Tibial nerve (tissue), 4 donors: ENCODE measurements around the gene RRAGD. TPM values are rescaled to one million over a fixed set of nuclear protein-coding genes. Genes with fewer than 3 reads are reported as not detected.

Experiments used
- DNase-seq, 2 donors: peaks; one replicate each; pipeline ENCODE4 v3.0.0-alpha.2; 2019; ENCODE audit warnings: low spot score in 2 of 2
- H3K27ac ChIP-seq, 4 donors: fragments of 200-600 bp; sonication (generic) in 3 of 4; one replicate each; pipeline ENCODE4 v1.5.1; 2017 to 2019; ENCODE audit warnings: mild to moderate bottlenecking in 1 of 4
- H3K27me3 ChIP-seq, 2 donors: fragments of 200-600 bp; sonication (generic) in 1 of 2; one replicate each; pipeline versions ENCODE4 v1.5.1 to v1.6.0; 2017 to 2019
- H3K36me3 ChIP-seq, 3 donors: fragments of 200-600 bp; sonication (generic); one replicate each; pipeline ENCODE4 v1.5.1; 2018 to 2019
- H3K4me1 ChIP-seq, 4 donors: fragments of 200-600 bp; sonication (generic) in 3 of 4; one replicate each; pipeline ENCODE4 v1.5.1; 2017 to 2019
- H3K4me3 ChIP-seq, 4 donors: fragments of 200-600 bp; sonication (generic) in 3 of 4; one replicate each; pipeline ENCODE4 v1.5.1; 2017 to 2019; ENCODE audit warnings: mild to moderate bottlenecking in 1 of 4, moderate library complexity in 1 of 4
- H3K9me3 ChIP-seq, 4 donors: fragments of 200-600 bp; sonication (generic) in 3 of 4; one replicate each; pipeline ENCODE4 v1.5.1; 2017 to 2019
- CTCF ChIP-seq, 5 experiments: fragments of 200-600 bp in 3 of 5; fragments of 450-650 bp in 2 of 5; sonication (generic) in 3 of 5; IDR thresholded peaks; one replicate each; pipeline ENCODE4 v1.5.1; 2016 to 2019; ENCODE audit warnings: antibody characterized with exemption in 5 of 5, mild to moderate bottlenecking in 3 of 5, moderate library complexity in 2 of 5
- EP300 ChIP-seq, 2 donors: sonication (generic); formaldehyde crosslinking; IDR thresholded peaks; one replicate each; pipeline ENCODE4 v1.6.1; 2017; ENCODE audit warnings: antibody characterized with exemption in 2 of 2, mild to moderate bottlenecking in 1 of 2
- POLR2A ChIP-seq, 2 donors: fragments of 450-650 bp; IDR thresholded peaks; one replicate each; pipeline ENCODE4 v1.6.1; 2017; ENCODE audit warnings: antibody characterized with exemption in 2 of 2, mild to moderate bottlenecking in 2 of 2, moderate library complexity in 2 of 2
- WGBS, 2 donors: methylation state at CpG; one replicate each; pipeline ENCODE4 v1.1.5; 2018; 5-methylcytosine and 5-hydroxymethylcytosine counted together
- total RNA-seq, 4 donors: library from RNA; depleted of rRNA; stranded (reverse); fragments of >200 nt; gene quantifications; one replicate each; pipeline ENCODE4 v1.1.0, GENCODE V29; 2016

Gene RRAGD
- total RNA-seq, 4 donors from 2014 or later, result 10.9 to 21.3 (median 15.2) TPM

- Histone ChIP-seq H3K4me3 (no peak overlapping the region), H3K9me3 (no peaks in the 10 kb centered on the region), H3K36me3 (no peaks in the 10 kb centered on the region), H3K27ac (no peak overlapping the region), H3K4me1 (peaks cover 0 to 17% (median 6%) of the 10 kb centered on the region in 4 donors), H3K27me3 (no peaks in the 10 kb centered on the region)
- TF ChIP-seq POLR2A (IDR thresholded peaks at IDR 0.05) (no peak), CTCF (IDR thresholded peaks at IDR 0.05) (no peak), EP300 (IDR thresholded peaks at IDR 0.05) (no peak)
- WGBS, 2 donors, result 85 to 93% methylated on average over 2 of the region's 2 CpGs
- no peak for DNase-seq
These were observed 56.4 kb downstream of the RRAGD start for GRCh38 chr6:89355511-89356194.

- Histone ChIP-seq H3K4me3 (peak overlapping the region in 1 of 4 donors; percentile 94), H3K27me3 (no peaks in the 10 kb centered on the region), H3K9me3 (no peaks in the 10 kb centered on the region), H3K4me1 (peaks cover 0 to 35% (median 15%) of the 10 kb centered on the region in 4 donors), H3K36me3 (no peaks in the 10 kb centered on the region), H3K27ac (peak overlapping the region in 3 of 4 donors; percentile 97 to 99 (median 99))
- 83 to 90% methylated on average over 2 of the region's 2 CpGs for WGBS, 2 donors
- no peak for DNase-seq
- TF ChIP-seq POLR2A (IDR thresholded peaks at IDR 0.05) (no peak), CTCF (IDR thresholded peaks at IDR 0.05) (no peak), EP300 (IDR thresholded peaks at IDR 0.05) (no peak)
These were observed 58.2 kb downstream of the RRAGD start for GRCh38 chr6:89353702-89354392.

GRCh38 chr6:89353118-89353556 is 58.9 kb downstream of the RRAGD start:
- Histone ChIP-seq H3K27ac (peak overlapping the region; percentile 90 to 99 (median 98)), H3K4me1 (peaks cover 0 to 42% (median 19%) of the 10 kb centered on the region in 4 donors), H3K27me3 (no peaks in the 10 kb centered on the region), H3K9me3 (no peaks in the 10 kb centered on the region), H3K4me3 (peak overlapping the region; percentile 81 to 94 (median 91)), H3K36me3 (no peaks in the 10 kb centered on the region)
- 42% methylated on average over 27 of the region's 27 CpGs for WGBS, 2 donors
- TF ChIP-seq POLR2A (IDR thresholded peaks at IDR 0.05) (no peak), EP300 (IDR thresholded peaks at IDR 0.05) (no peak), CTCF (IDR thresholded peaks at IDR 0.05) (no peak)
- no peak for DNase-seq

GRCh38 chr6:89352278-89353117 is 59.6 kb downstream of the RRAGD start, which contains the start of gene UBE2J1:
UBE2J1 (minus strand) TSS chr6:89352722; CDS start chr6:89352569, 153 bp downstream.
- Histone ChIP-seq H3K9me3 (no peaks in the 10 kb centered on the region), H3K27me3 (no peaks in the 10 kb centered on the region), H3K4me1 (peaks cover 0 to 49% (median 21%) of the 10 kb centered on the region in 4 donors), H3K27ac (peak within 1 kb of the TSS; percentile 90 to 99 (median 98)), H3K36me3 (no peaks in the 10 kb centered on the region), H3K4me3 (peak within 1 kb of the TSS; percentile 81 to 94 (median 91))
- TF ChIP-seq EP300 (IDR thresholded peaks at IDR 0.05) (peak in 1 of 2 donors; percentile 92), CTCF (IDR thresholded peaks at IDR 0.05) (peak in 1 of 5 experiments; percentile 27), POLR2A (IDR thresholded peaks at IDR 0.05) (peak in 1 of 2 donors; percentile 96)
- DNase-seq, result peak; percentile 80 to 84
- 0 to 1% methylated on average over 31 to 86 of the region's 102 CpGs for WGBS, 2 donors
